Measurements from ENCODE around the gene SAC3D1.

SAC3D1 gene

DNA sequence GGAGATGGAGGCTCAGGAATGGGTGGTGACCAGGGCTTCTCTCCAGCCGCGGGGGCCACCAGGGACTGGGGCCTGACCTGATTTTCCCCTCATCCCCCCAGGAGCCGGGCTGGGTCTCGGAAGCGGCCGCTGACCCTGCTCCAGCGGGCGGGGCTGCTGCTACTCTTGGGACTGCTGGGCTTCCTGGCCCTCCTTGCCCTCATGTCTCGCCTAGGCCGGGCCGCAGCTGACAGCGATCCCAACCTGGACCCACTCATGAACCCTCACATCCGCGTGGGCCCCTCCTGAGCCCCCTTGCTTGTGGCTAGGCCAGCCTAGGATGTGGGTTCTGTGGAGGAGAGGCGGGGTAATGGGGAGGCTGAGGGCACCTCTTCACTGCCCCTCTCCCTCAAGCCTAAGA is 46.8 kb downstream of the SAC3D1 start:
- DNase-seq (ENCODE audit: low spot score): no peak

DNA sequence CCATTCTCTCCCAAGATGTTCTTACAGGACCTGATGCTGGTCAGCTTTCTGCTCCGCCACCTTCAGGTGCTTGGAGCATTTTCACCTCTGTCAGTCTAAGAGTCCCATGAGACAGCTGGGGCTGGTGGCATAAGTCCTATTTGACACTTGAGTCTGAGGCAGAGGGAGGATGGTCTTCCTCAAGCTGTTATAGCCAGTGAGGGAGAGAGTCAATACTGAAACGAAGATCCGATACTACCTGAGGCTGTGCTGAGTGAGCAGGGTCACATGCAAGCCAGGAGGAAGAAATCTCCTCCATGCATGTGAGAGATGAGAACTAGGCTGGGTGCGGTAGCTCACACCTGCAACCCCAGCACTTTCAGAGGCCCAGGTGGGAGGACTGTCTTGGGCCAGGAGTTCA is 48.6 kb downstream of the SAC3D1 start:
- DNase-seq (ENCODE audit: low spot score): no peak

DNA sequence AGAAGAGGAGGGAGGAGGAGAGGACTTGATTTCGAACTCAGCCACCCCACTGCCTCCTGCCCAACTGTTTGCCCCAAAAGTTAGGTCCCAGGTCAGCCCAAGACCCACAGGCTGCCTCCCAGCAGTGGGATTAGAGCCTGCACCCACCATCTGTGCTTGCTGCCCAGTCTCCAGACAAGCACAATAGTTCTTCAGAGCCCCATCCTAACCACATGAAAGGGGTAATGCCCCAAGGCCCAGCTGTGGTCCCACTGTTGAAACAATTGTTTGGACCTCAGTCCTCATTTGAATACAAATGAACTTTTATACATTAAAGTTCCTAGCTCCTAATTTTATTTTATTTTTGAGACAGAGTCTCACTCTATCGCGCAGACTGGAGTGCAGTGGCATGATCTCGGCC is 49.6 kb downstream of the SAC3D1 start:
- no peak for DNase-seq (ENCODE audit: low spot score)

Data from AG20443 (cell line).